ENCODE results near the gene AMPH. TPM values are rescaled to one million over a fixed set of nuclear protein-coding genes. Genes with fewer than 3 reads are reported as not detected.
"Not testable (repeated sequence)": the region's sequence is repeated elsewhere in the genome, so short reads cannot be mapped to it uniquely, and the experiment has no call there.

Gene AMPH
- total RNA-seq, 4 donors from 2014 or later: 2.2 to 6.6 (median 5.9) TPM; not detected in 1

DNA sequence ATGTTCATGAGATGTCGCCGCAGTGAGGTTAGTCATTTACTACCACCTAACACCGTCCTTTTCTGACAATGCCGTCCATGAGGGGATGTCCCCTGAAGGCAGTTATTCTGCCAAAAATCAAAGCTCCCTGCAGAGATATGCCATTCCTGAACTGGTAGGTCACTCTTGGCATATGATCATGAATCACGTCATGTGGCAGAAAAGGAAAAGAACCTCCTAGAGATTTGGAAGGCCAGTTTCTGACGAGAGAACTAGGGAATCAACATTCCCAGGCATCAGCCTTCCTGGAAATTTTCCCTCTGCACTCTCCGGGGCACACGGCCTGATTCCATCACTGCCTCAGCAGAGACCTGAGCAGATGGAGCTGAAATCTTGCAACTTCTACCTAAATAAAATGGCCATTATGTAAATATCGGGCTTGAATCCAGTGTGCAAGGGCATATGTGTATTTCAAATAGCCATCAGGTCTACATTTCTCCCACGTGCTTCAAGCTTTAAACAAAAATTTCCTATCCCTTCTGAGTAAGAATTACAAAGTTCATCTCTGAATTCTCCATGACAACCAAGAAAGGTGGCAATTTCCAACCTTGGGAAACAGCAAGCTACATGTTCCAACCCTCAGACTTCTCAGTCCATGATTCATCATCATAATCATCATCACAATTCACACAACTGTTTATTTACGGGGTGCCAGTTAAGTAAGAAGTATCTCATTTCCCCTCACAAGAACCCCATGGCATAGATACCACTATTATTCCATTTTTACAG is 46.5 kb downstream of the AMPH start:
- in situ Hi-C loops (cut with MboI; ENCODE audit: low pct_ligation_motif_present in 1 of 4, low pct_unique_long_range_greater_than_20kb in 1 of 4, low sequenced_read_pairs in 3 of 4): no loop called here
- TF ChIP-seq, protein P1, sequence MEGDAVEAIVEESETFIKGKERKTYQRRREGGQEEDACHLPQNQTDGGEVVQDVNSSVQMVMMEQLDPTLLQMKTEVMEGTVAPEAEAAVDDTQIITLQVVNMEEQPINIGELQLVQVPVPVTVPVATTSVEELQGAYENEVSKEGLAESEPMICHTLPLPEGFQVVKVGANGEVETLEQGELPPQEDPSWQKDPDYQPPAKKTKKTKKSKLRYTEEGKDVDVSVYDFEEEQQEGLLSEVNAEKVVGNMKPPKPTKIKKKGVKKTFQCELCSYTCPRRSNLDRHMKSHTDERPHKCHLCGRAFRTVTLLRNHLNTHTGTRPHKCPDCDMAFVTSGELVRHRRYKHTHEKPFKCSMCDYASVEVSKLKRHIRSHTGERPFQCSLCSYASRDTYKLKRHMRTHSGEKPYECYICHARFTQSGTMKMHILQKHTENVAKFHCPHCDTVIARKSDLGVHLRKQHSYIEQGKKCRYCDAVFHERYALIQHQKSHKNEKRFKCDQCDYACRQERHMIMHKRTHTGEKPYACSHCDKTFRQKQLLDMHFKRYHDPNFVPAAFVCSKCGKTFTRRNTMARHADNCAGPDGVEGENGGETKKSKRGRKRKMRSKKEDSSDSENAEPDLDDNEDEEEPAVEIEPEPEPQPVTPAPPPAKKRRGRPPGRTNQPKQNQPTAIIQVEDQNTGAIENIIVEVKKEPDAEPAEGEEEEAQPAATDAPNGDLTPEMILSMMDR (IDR thresholded peaks at IDR 0.05): no peak
- no peak for TF ChIP-seq POLR2AphosphoS5 (IDR thresholded peaks at IDR 0.05)
- no peak for TF ChIP-seq POLR2A (IDR thresholded peaks at IDR 0.05)

DNA sequence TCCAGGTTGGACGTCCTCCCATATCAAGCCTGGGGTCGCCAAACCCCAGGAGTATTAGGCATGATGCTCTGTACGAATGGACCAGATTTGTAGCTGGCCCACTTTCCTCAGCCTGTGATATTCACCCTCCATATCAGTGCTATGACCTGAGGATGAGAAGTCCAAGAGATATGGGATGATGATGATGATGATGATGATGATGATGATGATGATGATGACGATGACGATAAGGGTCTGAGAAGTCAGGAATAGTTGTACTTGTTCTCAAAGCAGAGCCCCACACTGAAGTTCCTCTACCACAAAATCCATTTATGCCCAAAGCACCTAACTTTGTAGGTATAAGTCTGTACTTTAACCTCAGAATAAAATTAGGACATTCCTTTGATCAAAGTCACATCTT is 50.7 kb downstream of the AMPH start:
- TF ChIP-seq EP300 (IDR thresholded peaks at IDR 0.05; ENCODE audit: low read depth): no peak
- TF ChIP-seq POLR2AphosphoS5 (IDR thresholded peaks at IDR 0.05): no peak
- TF ChIP-seq, protein P1 (IDR thresholded peaks at IDR 0.05): no peak
- no peak for TF ChIP-seq POLR2A (IDR thresholded peaks at IDR 0.05)
- in situ Hi-C loops (cut with MboI; ENCODE audit: low pct_ligation_motif_present in 1 of 4, low pct_unique_long_range_greater_than_20kb in 1 of 4, low sequenced_read_pairs in 3 of 4): no loop called here
- DNase-seq: no peak
- Histone ChIP-seq H3K4me1 (no peaks in the 10 kb centered on the region), H3K36me3 (no peaks in the 10 kb centered on the region), H3K27me3 (no peaks in the 10 kb centered on the region), H3K27ac (no peak overlapping the region), H3K9me3 (no peaks in the 10 kb centered on the region), H3K4me3 (no peak overlapping the region)
- WGBS, 2 donors (ENCODE audit: low coverage in 1 of 2): 60 to 71% methylated on average over 3 to 5 of the region's 5 CpGs
- intact Hi-C loops (cut with DNase I; ENCODE audit: low total_unique reads): no loop called here

More for the DNA sequence above, 46.5 kb downstream of the AMPH start:
- intact Hi-C loops (cut with DNase I; ENCODE audit: low total_unique reads): no loop called here
- Histone ChIP-seq H3K27me3 (no peaks in the 10 kb centered on the region), H3K27ac (no peak overlapping the region), H3K4me1 (no peaks in the 10 kb centered on the region), H3K36me3 (no peaks in the 10 kb centered on the region), H3K4me3 (no peak overlapping the region), H3K9me3 (no peaks in the 10 kb centered on the region)
- no peak for DNase-seq
- 71 to 97% methylated on average over 5 to 11 of the region's 11 CpGs for WGBS, 2 donors (ENCODE audit: low coverage in 1 of 2)

DNA sequence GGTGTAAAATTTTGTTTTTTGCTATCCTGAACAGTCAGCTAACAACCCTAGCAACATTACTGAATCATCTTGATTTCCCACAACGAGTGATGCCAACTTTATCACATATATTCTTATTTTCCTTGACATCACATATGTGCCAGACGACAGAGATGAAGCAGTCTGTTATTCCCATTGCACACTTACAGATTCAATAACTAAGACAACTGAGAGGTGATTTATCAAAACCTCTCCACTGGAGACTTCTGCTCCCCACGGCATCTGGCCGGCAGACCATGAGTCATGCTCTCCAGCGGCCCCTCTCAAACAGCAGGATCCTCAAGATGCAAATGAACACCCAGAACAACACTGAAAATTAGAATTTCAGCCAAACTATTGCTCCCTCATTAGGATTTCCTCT is 57.1 kb downstream of the AMPH start:
- intact Hi-C loops (cut with DNase I; ENCODE audit: low total_unique reads): no loop called here
- Histone ChIP-seq H3K4me3 (no peak overlapping the region), H3K9me3 (no peaks in the 10 kb centered on the region), H3K4me1 (no peaks in the 10 kb centered on the region), H3K27me3 (no peaks in the 10 kb centered on the region), H3K27ac (no peak overlapping the region), H3K36me3 (no peaks in the 10 kb centered on the region)
- TF ChIP-seq POLR2A (IDR thresholded peaks at IDR 0.05) (no peak), POLR2AphosphoS5 (IDR thresholded peaks at IDR 0.05) (no peak), EP300 (IDR thresholded peaks at IDR 0.05; ENCODE audit: low read depth) (no peak)
- TF ChIP-seq, protein P1 (IDR thresholded peaks at IDR 0.05): no peak
- DNase-seq: no peak
- in situ Hi-C loops (cut with MboI; ENCODE audit: low pct_ligation_motif_present in 1 of 4, low pct_unique_long_range_greater_than_20kb in 1 of 4, low sequenced_read_pairs in 3 of 4): no loop called here
- WGBS, 2 donors (ENCODE audit: low coverage in 1 of 2): 57 to 73% methylated on average over 5 of the region's 5 CpGs

DNA sequence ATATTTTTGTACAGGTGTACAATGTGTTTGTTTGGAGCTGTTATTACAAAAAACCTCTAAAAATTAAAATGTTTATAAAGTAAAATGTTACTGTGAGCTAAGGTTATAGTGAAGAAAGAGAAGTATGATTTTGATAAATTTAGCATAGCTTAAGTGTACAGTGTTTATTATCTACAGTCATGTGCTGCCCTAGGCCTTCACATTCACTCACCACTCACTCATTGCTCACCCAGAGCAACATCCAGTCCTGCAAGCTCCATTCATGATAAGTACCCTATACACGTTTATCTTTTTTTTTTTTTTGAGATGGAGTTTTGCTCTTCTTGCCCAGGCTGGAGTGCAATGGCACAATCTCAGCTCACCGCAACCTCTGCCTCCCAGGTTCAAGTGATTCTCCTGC is 59.6 kb downstream of the AMPH start:
- intact Hi-C loops (cut with DNase I; ENCODE audit: low total_unique reads); H3K36me3 ChIP-seq; H3K4me1 ChIP-seq; H3K4me3 ChIP-seq; in situ Hi-C loops (cut with MboI; ENCODE audit: low pct_ligation_motif_present in 1 of 4, low pct_unique_long_range_greater_than_20kb in 1 of 4, low sequenced_read_pairs in 3 of 4); DNase-seq; H3K27me3 ChIP-seq; H3K9me3 ChIP-seq; H3K27ac ChIP-seq: not testable (repeated sequence)
- WGBS, 2 donors (ENCODE audit: low coverage in 1 of 2): 69 to 80% methylated on average over 1 to 2 of the region's 2 CpGs

DNA sequence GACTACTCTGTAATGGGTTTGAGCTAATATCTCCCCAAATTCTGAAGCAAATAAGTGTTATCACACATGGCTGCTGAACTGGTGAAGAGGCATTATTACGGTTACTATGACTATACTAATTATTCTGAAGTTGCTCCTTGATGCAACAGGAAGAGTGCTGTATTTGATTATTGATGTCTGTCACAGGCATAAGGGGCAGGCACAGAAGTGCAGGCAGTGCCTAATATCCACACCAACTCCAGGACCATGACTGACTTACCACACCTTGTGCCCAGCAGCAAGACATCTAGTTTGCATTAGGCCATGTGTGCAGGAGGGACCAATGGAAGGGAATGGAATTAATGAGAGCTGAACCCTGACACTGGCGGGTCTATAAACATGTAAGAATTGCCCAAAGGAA is 62.7 kb downstream of the AMPH start:
- Histone ChIP-seq H3K27me3 (no peaks in the 10 kb centered on the region), H3K4me3 (no peak overlapping the region), H3K4me1 (no peaks in the 10 kb centered on the region), H3K27ac (no peak overlapping the region), H3K36me3 (no peaks in the 10 kb centered on the region), H3K9me3 (no peaks in the 10 kb centered on the region)
- 88 to 100% methylated on average over 2 of the region's 2 CpGs for WGBS, 2 donors (ENCODE audit: low coverage in 1 of 2)
- TF ChIP-seq POLR2AphosphoS5 (IDR thresholded peaks at IDR 0.05) (no peak), POLR2A (IDR thresholded peaks at IDR 0.05) (no peak), EP300 (IDR thresholded peaks at IDR 0.05; ENCODE audit: low read depth) (no peak)
- TF ChIP-seq, protein P1 (IDR thresholded peaks at IDR 0.05): no peak
- in situ Hi-C loops (cut with MboI; ENCODE audit: low pct_ligation_motif_present in 1 of 4, low pct_unique_long_range_greater_than_20kb in 1 of 4, low sequenced_read_pairs in 3 of 4) (no loop called here), intact Hi-C loops (cut with DNase I; ENCODE audit: low total_unique reads) (no loop called here)
- no peak for DNase-seq

Measured in transverse colon (tissue), 4 donors.